HG02610 (cell line): Measurements from ENCODE around the gene ARHGAP6.

Experiments
- ATAC-seq: cut with Tn5 transposase; IDR thresholded peaks from one replicate; pipeline ENCODE4 v1.9.1; 2021; ENCODE audit warnings: mild to moderate bottlenecking, moderate library complexity; ENCODE audit not compliant: unreplicated experiment

Gene ARHGAP6

GRCh38 chrX:11465648-11466411 lies 199.9 kb downstream of the ARHGAP6 start:
- ATAC-seq, result no peak

GRCh38 chrX:11464836-11465463 lies 200.8 kb downstream of the ARHGAP6 start:
- no peak for ATAC-seq

- no peak for ATAC-seq
Measured at GRCh38 chrX:11464380-11464779, 201.3 kb downstream of the ARHGAP6 start.

DNA sequence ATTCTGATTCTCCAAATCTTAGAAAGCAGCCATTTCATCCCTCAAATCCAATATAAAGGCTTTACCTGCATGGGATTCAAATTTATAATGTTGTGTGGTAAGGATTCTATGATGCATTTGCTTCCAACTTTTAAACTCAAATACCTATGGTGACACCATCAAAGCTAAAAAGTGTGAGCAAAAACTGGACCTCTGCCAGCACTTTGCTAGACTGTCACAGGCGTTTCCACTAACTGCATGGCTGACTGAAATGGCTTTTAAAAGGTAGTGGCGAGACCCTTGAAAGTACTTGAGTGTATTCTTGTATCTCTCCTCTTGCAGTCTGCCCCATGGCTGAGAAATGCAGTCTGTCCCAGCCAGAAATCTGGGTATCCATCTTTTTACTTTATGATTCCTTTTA lies 203.1 kb downstream of the ARHGAP6 start:
- ATAC-seq, result no peak

DNA sequence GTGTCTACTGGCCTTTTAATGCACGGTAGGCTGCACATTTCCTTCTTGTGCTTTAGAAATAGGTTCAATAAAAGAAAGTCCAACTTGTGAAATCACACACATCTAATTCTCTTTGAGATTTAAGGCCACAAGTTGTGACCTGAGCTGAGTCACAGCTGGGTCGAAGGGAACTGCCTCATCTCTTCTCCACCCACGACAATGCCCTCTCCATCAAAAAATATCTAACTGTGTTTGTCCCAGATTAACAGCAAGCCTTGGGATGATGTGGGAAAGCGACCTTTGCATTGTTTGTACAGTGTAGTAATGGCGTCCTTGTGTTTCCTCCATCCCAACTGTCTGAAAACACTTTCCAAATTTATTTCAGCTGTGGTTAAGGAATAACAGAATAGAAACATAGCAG lies 203.6 kb downstream of the ARHGAP6 start:
- no peak for ATAC-seq

DNA sequence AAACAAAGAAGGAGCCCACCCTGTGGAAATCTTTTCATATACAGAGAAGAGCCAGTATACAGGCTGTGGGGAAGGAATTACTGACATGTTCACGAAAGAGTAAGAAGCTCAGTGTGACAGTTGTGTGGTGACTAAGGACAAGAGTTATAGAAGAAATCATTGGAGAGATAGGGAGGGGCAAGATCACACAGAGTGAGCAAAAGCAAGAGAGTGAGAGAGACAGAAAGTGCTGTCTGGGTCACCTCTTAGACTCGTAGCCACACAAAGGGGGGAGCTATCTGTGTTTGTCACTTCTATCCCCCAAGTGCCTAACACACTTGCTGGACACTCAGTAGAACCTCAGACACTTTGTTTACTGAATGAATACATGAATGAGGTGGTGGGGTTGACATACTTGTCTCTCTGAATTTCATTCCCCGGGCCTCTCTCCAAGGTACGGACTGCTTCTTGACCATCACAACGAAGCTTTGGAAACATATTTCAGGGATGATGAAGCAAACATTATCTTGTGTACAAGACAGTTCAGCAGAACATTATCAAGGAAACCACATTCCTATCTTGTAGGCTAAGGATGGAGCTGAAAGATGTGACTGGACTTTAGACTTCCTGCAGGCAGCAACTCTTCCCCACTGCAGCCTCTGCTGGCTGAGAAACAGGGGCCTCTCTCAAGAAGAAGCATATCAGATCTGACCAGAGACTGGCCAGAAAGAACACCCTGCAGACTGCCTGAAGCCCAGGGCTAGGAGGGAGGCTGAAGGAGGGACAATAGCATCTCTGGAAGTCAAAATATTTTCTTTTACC lies 204.3 kb downstream of the ARHGAP6 start:
- peak; percentile 65 for ATAC-seq

GRCh38 chrX:11460347-11460746 lies 205.4 kb downstream of the ARHGAP6 start:
- no peak for ATAC-seq

- no peak for ATAC-seq
Measured at GRCh38 chrX:11458170-11458569, 207.6 kb downstream of the ARHGAP6 start.

DNA sequence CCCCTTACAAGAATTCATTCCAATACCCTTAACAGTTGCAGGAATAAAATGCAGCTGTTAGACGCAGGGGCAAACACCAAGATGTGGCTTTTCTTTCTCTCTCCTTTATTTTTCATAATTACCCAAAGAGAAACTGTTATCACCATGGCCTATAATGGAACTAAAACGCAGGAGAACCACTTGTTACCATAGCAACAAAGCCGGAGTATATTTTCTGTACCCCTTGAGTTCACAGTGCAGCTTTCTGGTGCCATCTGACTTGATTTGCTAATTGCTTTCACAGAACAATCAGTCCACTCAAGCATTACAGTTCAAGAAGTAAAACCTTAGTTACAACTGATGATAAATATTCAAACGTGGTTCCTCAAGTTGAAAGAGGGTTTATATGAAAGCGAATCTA lies 214.6 kb downstream of the ARHGAP6 start:
- ATAC-seq, result no peak

GRCh38 chrX:11450354-11450753 lies 215.4 kb downstream of the ARHGAP6 start:
- no peak for ATAC-seq

DNA sequence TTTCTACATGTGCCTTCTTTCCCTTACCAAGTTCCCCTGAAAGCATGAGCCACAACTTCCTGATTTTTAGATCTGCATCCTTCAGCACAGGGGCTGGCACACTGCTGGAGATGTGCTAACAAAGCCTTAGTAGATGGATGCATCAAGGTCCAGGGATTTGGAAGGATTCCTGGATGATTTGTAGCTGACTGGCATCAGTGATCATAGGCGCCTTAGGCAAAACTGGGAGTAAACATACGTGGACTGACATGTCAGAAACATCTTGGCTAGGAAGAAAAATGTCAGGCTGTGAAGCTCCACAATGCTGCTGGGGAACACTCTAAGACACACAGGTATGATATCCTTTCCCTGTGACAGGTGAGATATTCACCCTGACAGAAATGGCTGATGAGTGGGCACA lies 216.1 kb downstream of the ARHGAP6 start:
- ATAC-seq, result no peak

DNA sequence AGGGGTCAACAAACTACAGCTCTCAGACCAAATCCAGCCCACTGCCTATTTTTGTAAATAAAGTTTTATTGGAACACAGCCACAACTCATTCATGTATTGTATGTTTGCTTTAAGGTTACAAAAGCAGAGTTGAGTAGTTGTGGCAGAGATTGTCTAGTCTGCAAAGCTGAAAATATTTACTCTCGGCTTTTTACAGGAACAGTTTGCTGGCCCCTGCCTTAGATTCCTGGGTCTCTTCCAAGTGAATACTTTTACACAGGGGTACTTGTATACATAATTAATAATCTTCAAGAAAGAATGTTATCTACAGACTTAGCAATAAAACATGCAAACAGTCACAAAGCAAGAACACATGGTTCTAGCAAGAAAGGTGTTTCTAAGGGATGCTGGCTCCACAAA lies 218.3 kb downstream of the ARHGAP6 start:
- ATAC-seq, result no peak

- no peak for ATAC-seq
Measured at GRCh38 chrX:11446949-11447348, 218.8 kb downstream of the ARHGAP6 start.

GRCh38 chrX:11446336-11446735 lies 219.4 kb downstream of the ARHGAP6 start:
- no peak for ATAC-seq

GRCh38 chrX:11445540-11445939 lies 220.2 kb downstream of the ARHGAP6 start:
- no peak for ATAC-seq

GRCh38 chrX:11444052-11444451 lies 221.7 kb downstream of the ARHGAP6 start:
- ATAC-seq, result no peak

GRCh38 chrX:11439846-11440245 lies 225.9 kb downstream of the ARHGAP6 start:
- no peak for ATAC-seq

- ATAC-seq, result no peak
Measured at GRCh38 chrX:11438767-11439166, 227.0 kb downstream of the ARHGAP6 start.

GRCh38 chrX:11438380-11438723 lies 227.4 kb downstream of the ARHGAP6 start:
- ATAC-seq, result no peak

DNA sequence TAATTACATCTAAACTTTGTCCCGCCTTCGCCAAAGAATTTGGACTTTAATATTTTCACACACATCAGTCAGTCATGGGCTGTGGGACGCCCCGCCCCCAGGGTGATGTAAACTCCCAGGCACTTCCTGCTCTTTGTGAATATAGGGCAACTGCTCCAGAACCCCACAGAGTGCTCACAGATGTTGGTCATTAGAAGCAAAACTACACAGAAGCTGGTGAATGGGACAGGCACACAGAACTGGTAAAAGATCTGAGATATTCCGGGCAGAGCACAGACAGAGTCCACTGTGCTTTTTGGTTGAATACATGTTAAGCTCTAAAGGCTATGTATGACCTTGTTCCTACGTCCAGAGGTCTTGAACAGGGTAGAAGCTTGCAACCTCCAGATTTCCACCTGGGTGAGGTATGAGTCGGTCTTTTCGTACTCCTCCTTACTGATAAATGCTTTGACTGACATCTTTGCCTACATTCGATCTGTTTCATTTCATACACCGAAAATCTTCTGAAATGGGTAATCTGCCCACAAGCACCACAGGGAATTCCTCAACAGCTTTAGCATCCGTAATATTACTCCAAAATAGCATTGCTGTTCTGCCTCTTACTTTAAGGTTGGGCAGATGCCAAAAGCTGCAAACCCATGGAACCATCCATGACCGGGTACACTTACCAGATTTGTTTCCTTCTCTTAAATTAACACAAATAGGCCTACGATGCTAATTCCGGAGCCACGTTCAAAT lies 227.9 kb downstream of the ARHGAP6 start:
- ATAC-seq, result no peak

GRCh38 chrX:11435568-11435967 lies 230.2 kb downstream of the ARHGAP6 start:
- ATAC-seq, result no peak
